Epithelial cell of esophagus (primary cell): ENCODE measurements around the gene MFSD2A.
A peak's percentile ranks its signal among the peaks of the same experiment; 100 is the strongest.
"Not testable (repeated sequence)": the region's sequence is repeated elsewhere in the genome, so short reads cannot be mapped to it uniquely, and the experiment has no call there.

ENCODE experiments used
- DNase-seq: peaks from one replicate; pipeline ENCODE4 v3.0.0; 2010; ENCODE audit warnings: low read depth
- H3K4me3 ChIP-seq: 2 replicates; pipeline ENCODE4 v1.5.1; 2011; ENCODE audit warnings: mild to moderate bottlenecking, low read length, control low read depth
- TF ChIP-seq, protein P1 (sequence below): IDR thresholded peaks from 2 replicates; pipeline ENCODE4 v1.5.1; 2011; ENCODE audit warnings: low read depth, mild to moderate bottlenecking, low read length, control low read depth, inconsistent platforms; ENCODE audit not compliant: insufficient read depth; ENCODE audit errors: missing control alignments

Gene MFSD2A

DNA sequence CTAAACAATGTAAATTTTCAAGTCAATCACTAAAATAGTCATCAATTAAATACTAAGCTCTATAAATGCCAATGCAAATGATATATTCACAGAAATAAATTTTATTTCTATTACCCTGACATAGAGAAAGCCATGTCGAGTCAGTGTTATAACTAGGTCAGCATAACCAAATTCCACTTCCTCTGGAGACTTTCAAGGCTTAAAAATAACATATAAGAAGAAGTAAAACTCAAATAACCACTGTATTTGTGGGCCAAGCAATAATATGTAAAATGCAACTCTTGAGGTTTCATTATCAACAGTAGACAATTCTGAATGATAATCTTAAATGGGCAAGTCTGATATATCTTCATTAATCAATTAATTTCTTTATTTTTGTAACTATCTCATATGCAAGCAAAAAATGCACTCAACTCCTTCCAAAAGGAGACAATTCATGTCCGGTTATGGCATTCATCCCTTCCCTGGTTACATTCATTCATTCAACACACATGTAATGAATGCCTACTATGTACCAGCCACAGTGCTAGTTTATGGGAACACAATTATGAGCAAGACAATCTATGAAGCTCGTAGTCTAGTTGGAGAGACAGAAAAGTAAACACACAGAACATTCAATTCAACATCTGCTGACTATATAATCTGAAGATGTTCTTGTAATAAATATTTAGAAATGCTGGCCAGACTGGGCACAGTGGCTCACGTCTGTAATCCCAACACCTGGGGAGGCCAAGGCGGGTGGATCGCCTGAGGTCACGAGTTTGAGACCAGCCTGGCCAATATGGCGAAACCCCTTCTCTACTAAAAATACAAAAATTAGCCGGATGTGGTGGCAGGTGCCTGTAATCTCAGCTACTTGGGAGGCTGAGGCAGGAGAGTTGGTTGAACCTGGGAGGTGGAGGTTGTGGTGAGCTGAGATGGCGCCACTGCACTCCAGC is 48.5 kb downstream of the MFSD2A start:
- TF ChIP-seq, protein P1, sequence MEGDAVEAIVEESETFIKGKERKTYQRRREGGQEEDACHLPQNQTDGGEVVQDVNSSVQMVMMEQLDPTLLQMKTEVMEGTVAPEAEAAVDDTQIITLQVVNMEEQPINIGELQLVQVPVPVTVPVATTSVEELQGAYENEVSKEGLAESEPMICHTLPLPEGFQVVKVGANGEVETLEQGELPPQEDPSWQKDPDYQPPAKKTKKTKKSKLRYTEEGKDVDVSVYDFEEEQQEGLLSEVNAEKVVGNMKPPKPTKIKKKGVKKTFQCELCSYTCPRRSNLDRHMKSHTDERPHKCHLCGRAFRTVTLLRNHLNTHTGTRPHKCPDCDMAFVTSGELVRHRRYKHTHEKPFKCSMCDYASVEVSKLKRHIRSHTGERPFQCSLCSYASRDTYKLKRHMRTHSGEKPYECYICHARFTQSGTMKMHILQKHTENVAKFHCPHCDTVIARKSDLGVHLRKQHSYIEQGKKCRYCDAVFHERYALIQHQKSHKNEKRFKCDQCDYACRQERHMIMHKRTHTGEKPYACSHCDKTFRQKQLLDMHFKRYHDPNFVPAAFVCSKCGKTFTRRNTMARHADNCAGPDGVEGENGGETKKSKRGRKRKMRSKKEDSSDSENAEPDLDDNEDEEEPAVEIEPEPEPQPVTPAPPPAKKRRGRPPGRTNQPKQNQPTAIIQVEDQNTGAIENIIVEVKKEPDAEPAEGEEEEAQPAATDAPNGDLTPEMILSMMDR: no peak
- no peak for DNase-seq
- no peak overlapping the region for H3K4me3 ChIP-seq

DNA sequence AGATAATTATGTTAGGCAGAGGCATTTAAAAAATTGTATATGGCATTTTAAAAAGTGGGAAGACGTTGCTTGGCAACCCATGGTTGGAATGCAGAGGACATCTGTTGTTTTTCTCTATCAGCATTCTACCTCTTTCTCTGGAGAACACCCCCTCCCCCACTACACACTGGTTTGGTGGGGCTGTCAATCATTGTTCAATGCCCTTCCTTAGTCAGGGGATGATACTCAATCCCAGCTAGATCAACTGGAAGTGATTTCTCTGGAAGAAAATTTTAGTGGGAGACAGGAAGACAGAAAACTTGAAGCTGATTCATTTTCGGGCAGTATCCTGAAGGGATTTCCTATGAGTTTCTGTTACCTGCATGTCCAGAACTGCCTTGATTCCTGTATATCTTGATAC is 49.9 kb downstream of the MFSD2A start:
- TF ChIP-seq, protein P1: no peak
- H3K4me3 ChIP-seq: no peak overlapping the region
- DNase-seq: peak; percentile 91

DNA sequence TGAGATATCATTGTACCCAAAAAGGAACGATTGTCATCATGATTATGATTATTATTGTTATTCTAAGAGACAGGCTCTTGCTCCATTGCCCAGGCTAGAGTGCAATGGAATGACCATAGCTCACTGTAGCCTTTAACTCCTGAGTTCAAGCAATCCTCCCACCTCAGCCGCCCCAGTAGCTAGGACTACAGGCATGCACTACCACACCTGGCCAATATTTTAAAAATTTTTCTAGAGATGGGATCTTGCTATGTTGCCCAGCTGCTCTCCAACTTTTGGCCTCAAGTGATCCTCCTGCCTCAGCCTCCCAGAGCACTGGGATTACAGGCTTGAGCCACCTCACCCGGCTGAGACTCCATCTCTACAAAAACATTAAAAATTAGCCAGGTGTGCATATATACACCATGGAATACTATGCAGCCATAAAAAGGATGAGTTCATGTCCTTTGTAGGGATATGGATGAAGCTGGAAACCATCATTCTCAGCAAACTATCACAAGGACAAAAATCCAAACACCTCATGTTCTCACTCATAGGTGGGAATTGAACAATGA is 52.6 kb downstream of the MFSD2A start:
- H3K4me3 ChIP-seq, DNase-seq: not testable (repeated sequence)

DNA sequence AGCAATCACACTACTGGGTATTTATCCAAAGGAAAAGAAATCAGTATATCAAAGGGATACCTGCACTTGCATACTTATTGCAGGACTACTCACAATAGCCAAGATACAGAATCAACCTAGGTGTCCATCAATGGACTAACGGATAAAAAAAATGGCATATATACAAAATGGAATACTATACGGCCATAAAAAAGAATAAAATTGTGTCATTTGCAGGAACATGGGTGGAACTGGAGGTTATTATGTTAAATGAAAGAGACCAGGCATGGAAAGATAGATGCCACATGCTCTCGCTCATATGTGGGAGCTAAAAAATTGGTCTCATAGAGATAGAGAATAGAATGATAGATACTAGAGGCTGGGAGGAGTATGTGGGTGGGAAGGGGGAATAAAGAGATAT is 56.3 kb downstream of the MFSD2A start:
- TF ChIP-seq, protein P1: no peak
- no peak overlapping the region for H3K4me3 ChIP-seq
- no peak for DNase-seq

DNA sequence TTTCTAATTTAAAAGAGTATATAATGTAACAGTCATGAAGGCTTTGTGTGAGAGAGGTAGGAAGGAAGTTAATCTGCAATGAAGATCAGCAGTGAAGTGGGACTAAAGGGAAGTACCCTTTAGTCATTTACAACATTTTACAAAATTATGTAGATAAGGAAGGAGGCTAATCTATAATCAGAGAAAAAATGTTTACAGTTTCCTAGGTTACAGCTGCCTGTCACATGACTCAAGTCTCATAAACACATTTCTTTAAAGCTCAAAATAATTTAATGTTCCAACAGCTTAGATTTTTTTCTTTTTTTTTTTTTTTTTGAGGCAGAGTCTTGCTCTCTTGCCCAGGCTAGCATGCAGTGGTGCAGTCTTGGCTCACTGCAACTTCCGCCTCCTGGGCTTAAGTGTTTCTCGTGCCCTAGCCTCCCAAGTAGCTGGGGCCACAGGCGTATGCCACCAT is 59.3 kb downstream of the MFSD2A start:
- TF ChIP-seq, protein P1: no peak
- H3K4me3 ChIP-seq: no peak overlapping the region
- no peak for DNase-seq

DNA sequence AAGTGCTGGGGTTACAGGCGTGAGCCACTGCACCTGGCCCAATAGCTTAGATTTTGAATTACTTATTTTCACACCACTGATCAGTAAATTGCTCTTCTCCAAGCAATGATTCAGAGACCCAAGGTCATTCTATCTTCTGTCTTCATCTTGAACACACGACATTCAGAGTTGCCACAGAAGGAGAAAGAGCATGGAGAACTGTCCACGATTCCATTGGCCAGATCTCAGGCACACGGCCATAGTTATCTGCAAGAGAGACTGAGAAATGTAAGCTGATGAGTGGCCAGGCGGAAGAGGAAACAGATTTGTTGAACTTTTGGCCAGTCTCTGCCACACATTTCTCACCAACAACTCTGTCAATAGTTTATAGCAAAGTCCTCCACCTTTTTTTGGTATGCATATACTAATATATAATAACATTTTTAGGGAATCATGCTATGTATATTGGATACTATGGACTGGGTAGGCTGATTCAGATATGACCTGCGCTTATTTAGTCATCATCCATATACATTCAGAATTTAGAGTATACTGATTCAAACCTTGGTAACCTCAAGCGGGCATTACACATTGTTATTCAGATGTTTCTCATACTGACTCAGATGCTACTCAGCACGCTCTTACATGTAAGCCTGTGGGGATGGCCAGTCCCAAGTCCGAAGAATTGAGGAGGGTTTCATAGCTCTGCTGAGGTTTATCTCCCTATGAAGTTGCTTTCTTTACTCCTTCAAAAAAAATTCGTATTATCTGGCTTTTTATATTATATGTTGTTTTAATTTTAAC is 60.1 kb downstream of the MFSD2A start:
- peak; percentile 96 for DNase-seq
- TF ChIP-seq, protein P1: no peak
- H3K4me3 ChIP-seq: no peak overlapping the region

DNA sequence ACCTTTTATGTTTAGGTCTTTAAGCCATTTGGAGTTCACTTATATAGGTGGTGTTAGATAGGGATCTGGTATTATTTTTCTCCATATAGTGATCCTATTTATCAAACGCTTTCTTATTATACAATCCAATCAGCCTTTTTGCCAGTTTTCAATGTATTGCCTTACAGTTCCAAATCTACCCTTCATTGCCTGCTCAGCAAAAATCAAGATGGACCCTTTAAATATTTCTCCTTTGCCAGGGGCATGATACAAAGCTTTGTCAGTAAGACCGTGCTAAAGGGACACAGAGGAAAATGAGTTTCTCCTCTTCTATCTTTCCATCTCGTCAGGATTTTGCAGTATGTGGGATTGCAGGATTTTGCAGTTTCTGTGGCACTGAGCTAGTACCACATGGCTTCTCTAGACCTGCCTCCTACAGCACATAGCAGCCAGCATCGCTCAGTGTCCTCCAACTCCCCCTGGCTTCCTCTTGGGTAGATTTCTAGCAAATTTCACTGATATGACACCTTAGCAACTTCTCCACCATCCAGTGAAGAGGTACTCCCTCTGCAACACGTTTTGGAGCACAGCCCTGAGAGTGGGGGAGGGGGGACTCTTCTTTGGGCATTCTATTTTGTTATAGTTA is 63.1 kb downstream of the MFSD2A start:
- TF ChIP-seq, protein P1: no peak
- no peak for DNase-seq
- H3K4me3 ChIP-seq: no peak overlapping the region
